Superior temporal gyrus (tissue), 1 donor: ENCODE results near the gene NRCAM.

ENCODE experiments used
- DNase-seq: peaks from one replicate; pipeline ENCODE4 v3.0.0-alpha.2; 2016; ENCODE audit errors: extremely low spot score

Gene NRCAM

DNA sequence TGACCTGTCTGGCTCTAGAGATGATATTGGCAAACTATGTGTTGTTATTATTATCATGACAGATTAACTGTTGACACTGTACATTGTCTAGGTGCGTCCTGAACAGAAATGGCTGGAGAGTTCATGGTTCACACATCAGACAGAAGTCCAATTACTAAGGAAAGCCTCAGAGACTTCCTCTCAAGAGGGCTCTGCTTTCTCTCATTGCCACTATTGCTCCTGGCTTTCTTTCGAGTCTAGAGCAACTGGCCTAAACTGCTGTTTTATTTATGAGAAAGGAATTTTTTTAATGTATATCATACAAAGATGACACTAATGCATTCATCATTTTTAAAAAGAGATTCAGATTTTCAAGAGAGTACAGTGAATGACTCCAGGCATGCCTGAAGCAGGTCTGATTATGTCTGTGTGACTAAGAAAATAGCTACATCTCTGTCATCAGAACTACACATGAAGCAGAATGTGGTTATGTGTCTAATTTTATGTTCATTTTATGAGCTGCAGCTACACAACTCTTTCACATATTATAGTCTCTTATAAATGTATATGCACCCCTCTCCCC lies 30.4 kb downstream of the NRCAM start:
- DNase-seq = no peak

- DNase-seq = no peak
Observed at GRCh38 chr7:108424013-108424412, 32.2 kb downstream of the NRCAM start.

DNA sequence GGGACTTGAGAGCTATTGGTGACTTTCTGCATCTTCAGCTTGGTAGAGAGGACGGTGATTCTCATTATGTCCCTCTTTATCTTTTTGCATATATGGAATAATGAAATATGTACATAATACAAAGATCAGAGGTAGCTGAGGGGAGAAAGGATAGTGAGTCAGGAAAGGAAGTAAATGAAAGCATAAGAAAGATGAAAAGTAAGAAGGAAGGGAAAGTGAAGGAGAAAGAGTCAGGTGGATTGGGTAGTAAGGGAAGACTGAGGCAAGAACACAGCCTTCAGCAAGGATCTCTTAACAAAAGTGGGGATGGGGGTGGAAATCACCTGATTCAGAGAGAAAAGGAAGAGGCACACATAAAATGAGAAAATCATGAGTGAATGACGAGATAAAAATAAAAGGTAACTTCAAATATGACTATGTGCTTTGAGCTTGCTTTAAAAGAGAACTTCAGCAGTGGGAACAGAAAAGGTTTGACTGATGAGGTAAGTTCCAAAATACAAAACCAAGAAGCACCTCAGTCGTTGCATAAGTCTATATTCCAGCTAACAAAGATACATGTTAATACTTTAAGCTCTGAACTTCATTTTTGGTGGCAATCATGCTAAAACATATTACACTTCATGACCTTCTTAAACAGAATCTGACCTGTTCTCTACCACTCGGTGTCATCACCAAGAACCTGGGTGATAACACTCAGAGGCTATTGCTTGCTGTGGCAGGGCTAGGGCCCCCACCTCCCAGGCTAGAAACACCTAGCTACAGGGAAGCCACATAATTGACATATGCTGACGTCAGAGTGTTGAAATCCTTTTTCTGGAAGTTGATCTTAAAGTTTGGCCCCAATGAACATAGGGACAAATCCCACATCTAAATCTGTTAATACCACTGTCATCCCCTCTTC lies 32.9 kb downstream of the NRCAM start:
- no peak for DNase-seq

DNA sequence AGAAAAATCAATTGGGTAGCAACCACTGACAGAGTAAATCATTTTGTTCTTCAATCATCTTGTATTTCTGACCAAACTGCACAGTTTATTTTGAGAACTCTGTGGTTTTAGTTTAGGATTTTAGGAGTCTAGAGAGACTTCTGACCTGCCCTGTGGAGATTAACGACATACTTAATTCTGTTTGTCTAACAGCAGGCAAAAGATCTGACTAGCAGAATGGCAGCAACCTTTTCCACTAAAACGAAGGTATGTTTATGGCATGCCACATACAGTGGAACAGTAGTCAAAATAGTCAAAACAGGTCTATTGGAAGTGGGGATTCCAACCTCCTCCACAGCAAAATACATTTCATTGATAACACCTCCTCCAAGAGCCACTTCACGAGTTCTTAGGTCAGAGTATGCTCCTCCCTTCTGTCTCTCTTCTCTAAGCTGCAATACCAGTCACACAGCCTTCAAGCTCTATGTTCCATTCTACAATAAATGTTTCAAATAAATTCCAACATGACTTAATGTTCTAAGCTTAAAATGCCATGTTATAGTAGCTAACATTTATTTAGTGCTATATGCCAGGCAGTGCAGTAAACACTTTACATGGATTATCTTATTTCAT lies 34.4 kb downstream of the NRCAM start:
- no peak for DNase-seq

DNA sequence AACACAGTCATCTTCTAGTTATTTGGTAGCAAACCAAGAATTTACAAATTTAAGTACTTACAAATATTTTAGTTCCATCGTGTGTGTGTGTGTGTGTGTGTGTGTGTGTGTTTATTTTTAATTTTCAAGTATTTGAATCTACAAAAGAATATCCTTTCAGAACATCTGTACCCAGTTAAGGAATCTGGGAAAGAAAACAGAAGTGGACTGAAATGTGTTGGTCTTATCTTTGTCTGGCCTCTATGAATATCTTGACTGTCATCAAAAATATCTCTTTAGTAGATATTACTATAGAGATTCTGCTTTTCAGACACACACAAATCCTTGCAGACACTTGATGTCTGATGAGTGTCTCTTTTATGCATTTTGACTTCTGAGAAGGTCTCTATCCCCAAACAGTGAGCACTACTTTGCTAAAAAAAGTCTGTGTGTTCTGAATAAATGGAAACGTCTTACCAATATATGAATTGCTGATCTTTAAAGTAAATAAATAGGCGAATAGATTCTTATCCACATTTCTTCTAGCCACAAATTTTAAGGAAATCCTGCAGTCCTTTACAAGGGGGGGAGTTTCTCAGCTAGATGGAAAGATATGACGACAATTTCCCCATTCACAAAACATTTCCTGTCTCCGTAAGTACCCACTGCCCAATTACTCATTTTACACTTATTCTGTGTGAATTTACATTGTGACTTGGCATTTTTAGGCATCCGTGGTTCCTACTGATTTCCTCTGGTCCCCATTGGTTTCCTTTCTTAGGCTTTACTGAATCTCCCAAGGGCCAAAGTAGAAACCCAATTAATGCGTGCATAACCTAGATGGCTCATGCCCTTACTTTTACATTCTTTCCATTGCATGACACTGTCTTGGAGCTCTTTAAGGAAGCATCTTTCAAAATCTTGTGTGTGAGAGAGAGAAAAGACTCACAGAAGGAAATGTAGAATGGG lies 36.0 kb downstream of the NRCAM start:
- no peak for DNase-seq

GRCh38 chr7:108418946-108419345 lies 37.3 kb downstream of the NRCAM start:
- DNase-seq = no peak

DNA sequence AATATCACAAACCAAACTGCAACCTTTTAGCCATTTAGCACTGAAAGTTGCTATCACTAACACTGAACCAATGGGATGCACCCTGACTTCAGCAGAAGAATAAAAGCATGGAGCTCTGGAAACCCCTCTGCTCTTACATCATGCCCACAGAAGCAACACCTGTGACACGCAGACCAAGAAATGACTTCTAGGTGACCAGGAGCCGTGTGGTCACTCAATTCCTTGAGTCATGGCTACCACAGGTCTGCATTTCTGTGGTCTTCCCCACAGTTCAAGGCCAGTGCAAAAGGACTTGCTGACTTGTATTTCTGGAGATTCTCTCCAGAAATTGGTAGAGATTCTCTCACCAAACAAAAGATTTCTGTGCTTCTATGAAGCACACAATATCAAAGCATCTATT lies 38.3 kb downstream of the NRCAM start:
- no peak for DNase-seq

- DNase-seq = no peak
Observed at GRCh38 chr7:108417144-108417543, 39.1 kb downstream of the NRCAM start.

DNA sequence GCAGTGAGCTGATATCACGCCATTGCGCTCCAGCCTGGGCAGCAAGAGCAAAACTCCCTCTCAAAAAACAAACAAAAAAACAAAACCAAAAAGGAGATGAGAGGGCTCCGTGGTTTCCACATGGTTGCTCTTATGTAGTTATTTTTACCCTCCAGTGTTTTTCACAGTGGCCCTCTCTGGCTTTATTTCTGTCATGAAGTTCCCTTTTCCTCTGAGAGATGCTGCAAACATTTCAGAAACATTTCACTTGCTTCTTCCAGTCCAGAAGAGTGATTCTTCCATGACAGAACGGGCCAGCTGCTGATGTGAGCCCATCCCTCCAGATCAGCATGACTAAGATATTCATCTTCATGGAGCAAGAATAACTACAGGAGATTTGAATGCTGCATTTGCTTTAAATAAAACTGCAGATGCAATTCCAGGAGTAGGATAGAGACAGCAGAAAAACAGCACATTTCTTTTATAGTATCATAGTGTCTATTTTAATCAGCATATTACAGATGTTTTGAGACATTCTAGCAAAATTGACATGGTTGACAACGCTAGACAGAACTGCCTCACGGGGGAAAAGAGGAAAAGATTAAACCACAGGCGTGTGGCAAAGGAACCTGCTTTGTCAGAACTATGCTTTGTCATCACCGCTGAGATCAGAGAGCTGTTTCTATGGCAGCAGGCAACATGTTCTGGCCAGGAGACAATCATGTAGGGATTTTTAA lies 40.3 kb downstream of the NRCAM start:
- peak; percentile 72 for DNase-seq

DNA sequence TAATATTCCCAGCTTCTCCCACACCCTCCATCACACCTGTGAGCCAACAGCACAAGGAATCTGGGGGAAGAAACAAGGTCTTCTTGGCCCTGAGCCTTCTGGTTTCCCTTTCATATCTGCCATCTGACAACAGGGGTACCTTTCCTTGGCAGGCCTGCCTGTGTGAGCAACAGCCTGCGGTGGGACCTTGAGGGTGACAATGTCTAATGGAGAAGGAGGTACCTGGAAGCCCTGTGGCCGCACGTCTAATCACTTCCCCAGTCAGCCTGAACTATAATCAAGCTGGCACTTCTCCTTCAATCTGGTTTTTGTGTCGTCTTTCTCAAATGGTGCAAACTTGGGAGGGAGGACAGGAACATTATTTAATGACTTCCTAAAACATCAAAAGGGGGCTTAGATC lies 41.2 kb downstream of the NRCAM start:
- no peak for DNase-seq

- no peak for DNase-seq
Observed at GRCh38 chr7:108413782-108414492, 42.3 kb downstream of the NRCAM start.

- no peak for DNase-seq
Observed at GRCh38 chr7:108413337-108413736, 42.9 kb downstream of the NRCAM start.

GRCh38 chr7:108409146-108409545 lies 47.1 kb downstream of the NRCAM start:
- peak; percentile 65 for DNase-seq

- no peak for DNase-seq
Observed at GRCh38 chr7:108408296-108408991, 47.8 kb downstream of the NRCAM start.

GRCh38 chr7:108407676-108408075 lies 48.6 kb downstream of the NRCAM start:
- DNase-seq = no peak

GRCh38 chr7:108406222-108406890 lies 49.9 kb downstream of the NRCAM start:
- no peak for DNase-seq

GRCh38 chr7:108404509-108405420 lies 51.5 kb downstream of the NRCAM start:
- DNase-seq = peak; percentile 69

DNA sequence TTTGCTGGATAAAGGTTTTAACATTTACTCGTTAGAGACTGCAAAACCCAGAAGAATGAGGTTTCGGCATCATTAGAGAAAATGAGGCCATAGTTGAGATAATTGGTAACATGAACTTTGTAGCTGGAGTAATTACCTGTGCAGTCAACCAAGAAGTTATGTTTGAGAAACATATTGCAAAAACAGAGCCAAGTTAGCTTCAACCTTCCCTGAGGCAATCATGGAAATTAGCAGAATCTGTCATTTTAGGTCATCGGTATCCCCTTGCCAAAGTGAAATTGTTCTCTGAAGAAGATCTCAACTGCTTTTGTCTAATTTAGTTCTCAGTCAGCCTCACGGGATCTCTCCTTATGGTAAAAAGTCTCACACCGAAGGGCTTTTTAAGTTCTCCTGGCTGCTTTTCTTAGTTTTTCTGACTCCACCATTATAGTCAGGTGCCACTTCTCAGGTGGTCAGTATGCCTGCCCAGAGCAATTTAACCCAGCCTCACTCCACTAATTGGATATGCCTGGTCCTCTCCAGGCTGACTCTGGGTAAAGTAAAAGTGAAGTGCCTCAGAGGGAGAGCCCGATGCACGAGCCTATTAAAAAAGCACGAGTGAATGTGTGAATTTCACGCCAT lies 52.5 kb downstream of the NRCAM start:
- DNase-seq = no peak
